Subcutaneous abdominal adipose tissue (tissue), 5 donors: Measurements from ENCODE around the gene ARHGEF39.

Experiments
- H3K27ac ChIP-seq: one replicate; pipeline ENCODE4 v1.7.0; 2013; ENCODE audit warnings: low read depth, mild to moderate bottlenecking, inconsistent platforms, low read length, moderate library complexity
- H3K27me3 ChIP-seq, 5 donors: one replicate each; pipeline ENCODE4 v1.7.0; 2013; ENCODE audit warnings: low read length in 5 of 5, inconsistent platforms in 1 of 5; ENCODE audit not compliant: control insufficient read depth in 5 of 5, insufficient read depth in 4 of 5
- H3K36me3 ChIP-seq, 5 donors: one replicate each; pipeline ENCODE4 v1.7.0; 2013; ENCODE audit warnings: low read length in 5 of 5; ENCODE audit not compliant: control insufficient read depth in 5 of 5, insufficient read depth in 5 of 5
- H3K4me1 ChIP-seq, 5 donors: one replicate each; pipeline ENCODE4 v1.7.0; 2013; ENCODE audit warnings: low read length in 5 of 5, mild to moderate bottlenecking in 3 of 5, moderate library complexity in 1 of 5; ENCODE audit not compliant: control insufficient read depth in 5 of 5, insufficient read depth in 5 of 5
- H3K4me3 ChIP-seq, 5 donors: one replicate each; pipeline ENCODE4 v1.7.0; 2013; ENCODE audit warnings: low read length in 5 of 5, low read depth in 1 of 5
- H3K9ac ChIP-seq, 5 donors: one replicate each; pipeline ENCODE4 v1.7.0; 2013; ENCODE audit warnings: low read length in 5 of 5, mild to moderate bottlenecking in 4 of 5, moderate library complexity in 3 of 5
- H3K9me3 ChIP-seq, 5 donors: one replicate each; pipeline ENCODE4 v1.7.0; 2013; ENCODE audit warnings: low read length in 5 of 5; ENCODE audit not compliant: control insufficient read depth in 5 of 5
- donor health status: healthy.
- donor health status: healthy.
- donor health status: healthy.
- donor health status: healthy.
- donor health status: healthy.

The ARHGEF39 gene

GRCh38 chr9:35664531-35665470 is at the start of gene ARHGEF39:
ARHGEF39 (minus strand) TSS chr9:35665195; CDS start chr9:35665169, 26 bp downstream.
- Histone ChIP-seq H3K9me3 (no peaks in the 10 kb centered on the region), H3K4me1 (peaks cover 2 to 38% (median 34%) of the 10 kb centered on the region in 5 donors), H3K27ac (no peak within 1 kb of the TSS)

GRCh38 chr9:35714123-35714522 is 49.1 kb upstream of the ARHGEF39 start:
- Histone ChIP-seq H3K9ac (no peak overlapping the region), H3K9me3 (peaks cover 0 to 3% (median 0%) of the 10 kb centered on the region in 5 donors), H3K27ac (no peak overlapping the region), H3K36me3 (peaks cover 14 to 95% (median 94%) of the 10 kb centered on the region in 5 donors), H3K27me3 (no peaks in the 10 kb centered on the region), H3K4me1 (peaks cover 0 to 3% (median 0%) of the 10 kb centered on the region in 5 donors), H3K4me3 (no peak overlapping the region)

More at GRCh38 chr9:35664531-35665470, at the start of gene ARHGEF39:
- Histone ChIP-seq H3K4me3 (peak within 1 kb of the TSS; percentile 67 to 77 (median 68)), H3K9ac (peak within 1 kb of the TSS in 4 of 5 donors; percentile 65 to 80 (median 66)), H3K36me3 (peaks cover 0 to 20% (median 11%) of the 10 kb centered on the region in 5 donors), H3K27me3 (no peaks in the 10 kb centered on the region)

- no peak overlapping the region for H3K4me3 ChIP-seq
- H3K36me3 ChIP-seq, result peaks cover 17 to 95% (median 94%) of the 10 kb centered on the region in 5 donors
- H3K27ac ChIP-seq, result no peak overlapping the region
- peaks cover 0 to 3% (median 0%) of the 10 kb centered on the region in 5 donors for H3K4me1 ChIP-seq
- peaks cover 0 to 3% (median 0%) of the 10 kb centered on the region in 5 donors for H3K9me3 ChIP-seq
- H3K9ac ChIP-seq, result no peak overlapping the region
- no peaks in the 10 kb centered on the region for H3K27me3 ChIP-seq
Measured at GRCh38 chr9:35713578-35713977, 48.6 kb upstream of the ARHGEF39 start.

GRCh38 chr9:35712762-35713400 is 47.9 kb upstream of the ARHGEF39 start:
- no peaks in the 10 kb centered on the region for H3K27me3 ChIP-seq
- H3K9me3 ChIP-seq, result peaks cover 0 to 3% (median 0%) of the 10 kb centered on the region in 5 donors
- H3K36me3 ChIP-seq, result peaks cover 19 to 95% (median 94%) of the 10 kb centered on the region in 5 donors
- no peak overlapping the region for H3K9ac ChIP-seq
- peaks cover 0 to 3% (median 0%) of the 10 kb centered on the region in 5 donors for H3K4me1 ChIP-seq
- H3K4me3 ChIP-seq, result no peak overlapping the region
- no peak overlapping the region for H3K27ac ChIP-seq

GRCh38 chr9:35711501-35712428 is 46.8 kb upstream of the ARHGEF39 start:
- Histone ChIP-seq H3K9ac (no peak overlapping the region), H3K27me3 (no peaks in the 10 kb centered on the region), H3K9me3 (peaks cover 0 to 3% (median 0%) of the 10 kb centered on the region in 5 donors), H3K4me1 (peaks cover 0 to 3% (median 0%) of the 10 kb centered on the region in 5 donors), H3K27ac (no peak overlapping the region), H3K36me3 (peaks cover 19 to 95% (median 94%) of the 10 kb centered on the region in 5 donors), H3K4me3 (no peak overlapping the region)

GRCh38 chr9:35710818-35711500 is 46.0 kb upstream of the ARHGEF39 start:
- no peak overlapping the region for H3K27ac ChIP-seq
- no peak overlapping the region for H3K4me3 ChIP-seq
- peaks cover 0 to 3% (median 0%) of the 10 kb centered on the region in 5 donors for H3K9me3 ChIP-seq
- H3K36me3 ChIP-seq, result peaks cover 19 to 95% (median 94%) of the 10 kb centered on the region in 5 donors
- peaks cover 0 to 4% (median 0%) of the 10 kb centered on the region in 5 donors for H3K4me1 ChIP-seq
- no peak overlapping the region for H3K9ac ChIP-seq
- no peaks in the 10 kb centered on the region for H3K27me3 ChIP-seq

- no peaks in the 10 kb centered on the region for H3K27me3 ChIP-seq
- peaks cover 0 to 9% (median 0%) of the 10 kb centered on the region in 5 donors for H3K4me1 ChIP-seq
- no peak overlapping the region for H3K4me3 ChIP-seq
- H3K27ac ChIP-seq, result no peak overlapping the region
- peaks cover 13 to 95% (median 94%) of the 10 kb centered on the region in 5 donors for H3K36me3 ChIP-seq
- no peaks in the 10 kb centered on the region for H3K9me3 ChIP-seq
- H3K9ac ChIP-seq, result no peak overlapping the region
Measured at GRCh38 chr9:35708146-35708545, 43.2 kb upstream of the ARHGEF39 start.

GRCh38 chr9:35706951-35707350 is 42.0 kb upstream of the ARHGEF39 start:
- H3K36me3 ChIP-seq, result peaks cover 13 to 94% (median 93%) of the 10 kb centered on the region in 5 donors
- H3K4me3 ChIP-seq, result no peak overlapping the region
- H3K9me3 ChIP-seq, result no peaks in the 10 kb centered on the region
- H3K9ac ChIP-seq, result no peak overlapping the region
- no peak overlapping the region for H3K27ac ChIP-seq
- no peaks in the 10 kb centered on the region for H3K27me3 ChIP-seq
- peaks cover 0 to 9% (median 0%) of the 10 kb centered on the region in 5 donors for H3K4me1 ChIP-seq
